Activated effector memory CD4-positive, alpha-beta T cell treated with anti-CD3 and anti-CD28 coated beads, Interleukin-2, amount 50 U/mL, for 16 hours (primary cell): ENCODE measurements around the gene TMEM131.
A peak's percentile ranks its signal among the peaks of the same experiment; 100 is the strongest.
"Not testable (repeated sequence)": the region's sequence is repeated elsewhere in the genome, so short reads cannot be mapped to it uniquely, and the experiment has no call there.

Source experiments
- DNase-seq: peaks from one replicate; pipeline ENCODE4 v3.0.0-alpha.2; 2020

The TMEM131 gene

GRCh38 chr2:97853057-97853456, 142.7 kb downstream of the TMEM131 start:
- DNase-seq = not testable (repeated sequence)

- no peak for DNase-seq
Measured at GRCh38 chr2:97851172-97851571, 144.6 kb downstream of the TMEM131 start.

DNA sequence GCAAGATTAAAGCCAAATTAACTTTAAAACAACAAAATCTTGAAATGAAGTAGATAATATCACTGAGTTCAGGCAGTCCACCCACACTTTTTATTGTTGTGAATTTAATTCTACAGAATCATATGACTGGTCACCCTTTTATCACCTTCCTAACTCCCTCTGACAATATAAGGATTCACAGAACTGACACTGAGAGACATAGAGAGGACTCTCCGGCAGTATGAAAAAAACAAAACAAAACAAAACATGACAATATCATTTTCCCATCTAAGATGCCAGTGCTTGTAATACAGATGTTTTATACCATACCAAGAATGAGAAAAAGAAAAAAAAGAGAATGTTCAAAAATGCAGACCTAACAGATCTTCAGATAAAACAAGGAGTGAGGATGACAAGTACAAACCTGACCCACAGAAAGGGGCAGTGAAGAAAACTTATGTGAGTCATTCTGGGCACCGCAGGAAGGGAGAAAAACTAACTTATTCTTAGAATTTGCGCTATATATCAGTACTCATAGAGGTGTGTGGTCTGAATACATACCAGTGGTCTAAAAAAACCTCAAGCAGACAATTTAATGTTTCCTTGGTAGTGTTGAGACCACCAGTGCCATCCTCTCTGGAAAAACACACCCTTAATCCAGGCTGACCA, 145.7 kb downstream of the TMEM131 start:
- no peak for DNase-seq

DNA sequence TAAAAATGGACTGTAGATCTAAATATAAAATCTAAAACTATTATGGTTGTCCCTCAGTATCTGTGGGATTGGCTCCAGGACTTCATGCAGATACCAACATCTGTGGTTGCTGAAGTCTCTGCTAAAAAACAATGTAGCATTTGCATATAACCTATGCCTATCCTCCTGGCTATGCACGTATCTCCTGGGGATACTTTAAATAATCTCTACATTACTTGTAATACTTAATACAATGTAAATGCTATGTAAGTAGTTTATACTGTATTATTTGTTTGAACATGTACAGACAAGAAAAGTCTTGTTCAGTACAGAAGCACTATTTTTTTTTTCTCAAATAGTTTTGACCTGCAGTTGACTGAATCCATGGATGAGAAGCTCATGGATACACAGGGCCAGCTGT, 147.4 kb downstream of the TMEM131 start:
- DNase-seq = no peak

DNA sequence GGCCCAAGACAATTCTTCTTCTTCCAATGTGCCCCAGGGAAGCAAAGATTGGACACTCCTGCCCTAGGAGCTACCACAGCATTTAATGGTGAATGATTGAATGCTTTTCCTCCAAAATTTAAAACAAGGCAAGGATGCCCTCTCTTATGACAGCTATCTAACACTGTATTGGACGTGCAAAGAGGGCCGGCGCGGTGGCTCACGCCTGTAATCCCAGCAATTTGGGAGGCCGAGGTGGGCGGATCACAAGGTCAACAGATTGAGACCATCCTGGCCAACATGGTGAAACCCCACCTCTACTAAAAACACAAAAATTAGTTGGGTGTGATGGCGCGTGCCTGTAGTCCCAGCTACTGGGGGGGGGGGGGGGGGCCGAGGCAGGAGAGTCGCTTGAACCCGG, 149.0 kb downstream of the TMEM131 start:
- not testable (repeated sequence) for DNase-seq

- DNase-seq = no peak
Measured at GRCh38 chr2:97845818-97846217, 149.9 kb downstream of the TMEM131 start.

- DNase-seq = no peak
Measured at GRCh38 chr2:97845133-97845532, 150.6 kb downstream of the TMEM131 start.

DNA sequence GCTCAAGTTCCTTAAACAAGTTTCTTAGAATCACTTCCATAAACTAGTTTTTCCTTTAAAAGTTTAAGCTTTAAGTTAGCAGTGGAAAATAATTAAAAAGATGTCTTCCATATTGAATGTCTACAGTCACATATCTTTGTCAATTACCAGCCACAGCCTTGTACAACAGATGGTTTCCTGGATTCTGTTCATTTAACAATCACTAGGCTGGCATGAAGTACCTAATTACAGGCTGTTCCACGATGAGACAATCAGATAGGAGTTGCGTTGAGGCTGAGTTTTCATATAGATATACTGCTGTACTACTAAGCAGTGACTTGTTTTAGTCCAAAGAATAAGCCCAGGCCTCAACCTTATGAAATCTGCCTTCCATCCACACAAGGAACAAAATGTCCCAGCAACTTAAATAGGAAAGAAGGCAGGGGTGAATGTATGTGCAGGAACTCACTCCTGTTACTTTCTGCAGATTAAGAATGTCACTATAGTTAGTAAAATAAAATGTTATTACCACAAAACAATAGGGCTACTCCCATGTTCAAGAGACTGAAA, 151.4 kb downstream of the TMEM131 start:
- DNase-seq = no peak

DNA sequence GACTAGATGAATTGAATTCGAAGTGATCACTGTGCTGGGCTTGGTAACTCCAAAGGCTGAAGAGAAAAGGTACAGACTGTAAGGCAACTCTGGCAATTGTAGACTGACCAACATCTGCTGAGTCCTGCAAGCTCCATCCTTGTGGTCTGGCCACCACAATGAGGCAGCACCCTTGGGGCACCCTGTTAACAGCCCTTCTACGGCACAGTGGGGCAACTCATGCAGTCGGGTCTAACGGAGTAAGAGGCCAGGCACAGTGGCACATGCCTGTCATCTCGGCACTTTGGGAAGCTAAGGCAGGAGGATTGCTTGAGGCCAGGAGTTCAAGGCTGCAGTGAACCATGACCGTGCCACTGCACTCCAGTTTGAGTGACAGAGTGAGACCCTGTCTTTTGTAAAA, 155.6 kb downstream of the TMEM131 start:
- no peak for DNase-seq

DNA sequence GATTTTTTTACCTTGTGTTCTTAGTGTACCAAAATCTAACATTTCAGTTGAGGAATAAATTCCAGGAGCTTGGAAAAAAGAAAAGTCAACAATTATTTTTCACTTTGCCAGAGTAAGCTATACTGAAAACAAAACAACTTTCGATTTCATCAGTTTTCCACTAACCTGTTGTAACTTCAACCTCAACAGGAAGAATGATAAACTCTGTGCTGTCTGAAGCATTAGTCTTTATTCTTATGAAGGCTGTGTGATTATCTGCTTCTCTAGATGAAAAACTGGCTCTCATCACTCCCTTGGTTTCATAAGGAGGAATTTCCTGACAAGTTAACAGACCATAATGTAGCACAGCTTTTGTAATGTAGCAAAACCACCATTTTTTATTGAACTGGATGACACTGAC, 161.1 kb downstream of the TMEM131 start:
- DNase-seq = no peak

DNA sequence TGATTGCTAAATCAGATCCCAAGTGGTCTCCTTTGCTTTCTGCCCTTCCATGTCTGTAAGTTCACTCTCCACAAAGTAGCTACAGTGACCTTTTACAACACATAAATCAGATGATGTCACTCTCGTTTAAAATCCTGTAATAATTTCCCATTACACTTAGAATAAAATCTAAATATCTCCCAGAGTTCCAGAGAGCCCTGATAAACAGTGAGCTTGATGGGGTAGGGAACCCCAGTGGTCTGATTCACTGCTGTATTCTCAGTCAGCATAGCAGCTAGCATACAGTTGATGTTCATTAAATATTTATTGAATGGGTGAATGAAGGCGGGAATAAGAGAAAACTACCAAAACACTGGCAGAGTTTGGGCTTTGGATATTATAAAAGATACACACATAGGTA, 164.6 kb downstream of the TMEM131 start:
- DNase-seq = no peak

DNA sequence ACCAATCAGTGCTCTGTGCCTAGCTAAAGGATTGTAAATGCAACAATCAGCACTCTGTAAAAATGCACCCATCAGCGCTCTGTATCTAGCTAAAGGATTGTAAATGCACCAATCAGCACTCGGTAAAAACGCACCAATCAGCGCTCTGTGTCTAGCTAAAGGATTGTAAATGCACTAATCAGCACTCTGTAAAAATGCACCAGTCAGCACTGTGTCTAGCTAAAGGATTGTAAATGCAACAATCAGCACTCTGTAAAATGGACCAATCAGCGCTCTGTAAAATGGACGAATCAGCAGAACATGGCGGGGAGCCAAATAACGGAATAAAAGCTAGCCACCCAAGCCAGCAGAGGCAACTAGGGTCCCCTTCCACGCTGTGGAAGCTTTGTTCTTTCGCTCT, 166.5 kb downstream of the TMEM131 start:
- not testable (repeated sequence) for DNase-seq

DNA sequence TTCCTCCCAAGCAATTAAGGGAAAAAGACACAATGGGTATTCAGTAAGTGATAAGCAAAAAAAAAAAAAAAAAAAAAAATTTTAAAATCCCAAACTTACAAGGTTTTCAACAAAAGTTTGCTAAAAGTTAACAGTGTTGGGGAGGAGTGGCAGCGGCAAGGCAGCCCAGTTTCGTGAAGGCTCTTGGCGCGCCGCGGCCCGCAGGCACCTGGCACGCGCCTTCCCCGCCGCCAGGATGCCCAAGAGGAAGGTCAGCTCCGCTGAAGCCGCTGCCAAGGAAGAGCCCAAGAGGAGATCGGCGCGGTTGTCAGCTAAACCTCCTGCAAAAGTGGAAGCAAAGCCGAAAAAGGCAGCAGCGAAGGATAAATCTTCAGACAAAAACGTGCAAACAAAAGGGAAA, 168.7 kb downstream of the TMEM131 start:
- not testable (repeated sequence) for DNase-seq

- DNase-seq = not testable (repeated sequence)
Measured at GRCh38 chr2:97826266-97826847, 169.4 kb downstream of the TMEM131 start.

- not testable (repeated sequence) for DNase-seq
Measured at GRCh38 chr2:97824011-97824410, 171.7 kb downstream of the TMEM131 start.

DNA sequence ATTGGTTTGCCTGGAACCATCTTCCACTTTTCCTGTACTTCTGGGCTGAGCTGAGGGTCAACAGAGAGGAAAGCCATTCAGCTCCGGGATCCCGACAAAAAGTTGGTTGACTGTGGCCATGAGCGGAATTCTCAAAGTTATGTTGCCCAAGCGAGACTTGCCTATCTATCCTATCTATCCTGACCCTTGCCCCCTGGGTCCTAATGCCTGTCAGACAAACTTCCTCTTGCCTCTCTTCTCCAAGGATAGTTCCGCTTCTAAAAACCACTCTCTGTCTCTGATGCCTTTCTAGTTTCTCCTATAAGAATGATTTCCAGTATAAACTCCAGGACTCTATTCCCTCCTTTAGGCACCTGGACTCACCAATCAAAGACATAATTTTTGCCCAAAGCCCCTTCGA, 173.9 kb downstream of the TMEM131 start:
- DNase-seq = not testable (repeated sequence)

- no peak for DNase-seq
Measured at GRCh38 chr2:97819754-97820153, 176.0 kb downstream of the TMEM131 start.

DNA sequence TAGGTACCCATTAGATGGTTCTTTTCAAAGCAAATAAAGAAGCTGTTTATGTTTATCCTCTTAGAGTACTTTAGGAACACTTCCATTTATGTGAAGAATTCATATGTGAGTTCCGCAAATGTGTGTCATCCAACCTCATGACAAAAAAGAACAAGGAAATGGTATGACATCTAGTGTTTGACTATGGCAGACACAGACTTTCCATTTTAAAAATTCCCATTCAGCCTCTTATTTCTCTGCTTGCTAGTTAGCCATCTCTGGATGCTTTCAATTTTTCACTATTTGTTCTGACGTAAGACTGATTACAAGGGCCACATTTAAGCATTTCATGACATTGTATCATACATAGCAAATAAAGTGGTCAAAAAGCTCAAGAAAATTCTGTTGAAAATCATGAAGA, 179.3 kb downstream of the TMEM131 start:
- no peak for DNase-seq

DNA sequence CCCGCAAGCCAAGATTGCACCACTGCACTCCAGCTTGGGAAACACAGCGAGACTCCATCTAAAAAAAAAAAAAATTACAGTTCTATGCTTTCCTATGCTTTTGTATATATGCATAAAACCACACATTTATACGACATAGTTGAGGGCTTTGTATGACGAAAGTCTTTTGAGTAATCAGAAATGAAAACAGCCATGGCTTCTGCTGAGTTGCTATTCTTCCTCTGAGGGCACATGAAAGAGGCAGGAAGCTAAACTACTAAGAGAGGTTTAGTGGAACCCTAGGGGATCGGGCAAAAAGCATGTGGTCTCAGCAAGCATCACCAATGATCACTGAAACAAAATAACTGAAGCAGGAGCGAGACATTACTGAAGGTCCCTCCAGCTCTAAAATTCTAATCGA, 182.8 kb downstream of the TMEM131 start:
- DNase-seq = no peak

DNA sequence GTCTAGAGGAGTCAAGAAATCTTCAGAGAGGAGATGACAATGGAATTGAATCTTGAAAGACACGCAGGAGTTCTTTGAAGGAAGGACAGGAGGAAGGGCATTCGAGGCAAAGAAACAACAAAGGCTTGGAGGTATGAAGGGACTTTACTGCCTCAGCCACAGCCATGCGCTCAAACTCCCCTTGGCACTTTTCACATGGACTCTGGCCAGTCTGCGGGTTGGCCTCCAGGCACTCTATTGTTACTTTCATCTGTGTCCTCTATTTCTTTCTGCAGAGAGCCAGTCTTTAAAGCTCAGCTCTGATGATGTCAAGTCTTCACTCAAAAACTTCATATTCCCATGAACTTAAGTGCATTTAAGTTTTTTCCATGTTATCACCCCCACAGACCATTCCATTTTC, 186.9 kb downstream of the TMEM131 start:
- DNase-seq = no peak

GRCh38 chr2:97806738-97807618, 188.8 kb downstream of the TMEM131 start:
- peak; percentile 89 for DNase-seq

GRCh38 chr2:97805776-97806175, 190.0 kb downstream of the TMEM131 start:
- no peak for DNase-seq

- DNase-seq = no peak
Measured at GRCh38 chr2:97801028-97801427, 194.7 kb downstream of the TMEM131 start.

GRCh38 chr2:97798416-97798815, 197.3 kb downstream of the TMEM131 start:
- no peak for DNase-seq
